SU-DHL-6 (cell line): ENCODE results near the gene CLTA.

Experiments used
- H2AFZ ChIP-seq: fragments of 200-600 bp; sonication (generic); 2 replicates; pipeline ENCODE4 v1.6.1; 2014; ENCODE audit warnings: low read depth, mild to moderate bottlenecking, moderate library complexity, mixed read lengths, antibody characterized with exemption, low read length; ENCODE audit not compliant: severe bottlenecking
- H3F3A ChIP-seq: fragments of 200-600 bp; shearing (Covaris generic); 2 replicates; pipeline ENCODE4 v1.6.0; 2016; ENCODE audit warnings: antibody characterized with exemption, mild to moderate bottlenecking; ENCODE audit not compliant: insufficient read depth
- H3K27ac ChIP-seq: fragments of 200-600 bp; sonication (generic); 2 replicates; pipeline ENCODE4 v1.5.1; 2016; ENCODE audit warnings: low read depth, mild to moderate bottlenecking, low read length, moderate library complexity, mixed read lengths
- H3K27me3 ChIP-seq: fragments of 200-600 bp; sonication (generic), shearing (Covaris generic); 2 replicates; pipeline ENCODE4 v1.6.0; 2014; ENCODE audit warnings: mild to moderate bottlenecking, low read length
- H3K36me3 ChIP-seq: fragments of 200-600 bp; sonication (generic); 2 replicates; pipeline ENCODE4 v1.6.1; 2014; ENCODE audit warnings: mild to moderate bottlenecking, low read length, mixed read lengths
- H3K4me2 ChIP-seq: fragments of 300-600, 200-600 bp; shearing (Covaris generic), sonication (generic); 2 replicates; pipeline ENCODE4 v1.6.0; 2014; ENCODE audit warnings: low read length, low read depth, mild to moderate bottlenecking; ENCODE audit not compliant: poor library complexity, severe bottlenecking
- H3K4me3 ChIP-seq: fragments of 200-600 bp; sonication (generic); 2 replicates; pipeline ENCODE4 v1.5.1; 2014; ENCODE audit warnings: antibody characterized with exemption, low read length, mild to moderate bottlenecking, mixed read lengths; ENCODE audit not compliant: insufficient read depth, poor library complexity, severe bottlenecking
- H3K79me2 ChIP-seq: fragments of 200-600 bp; sonication (generic); 2 replicates; pipeline ENCODE4 v1.6.1; 2014; ENCODE audit warnings: mild to moderate bottlenecking, low read length, moderate library complexity; ENCODE audit not compliant: insufficient read depth
- H3K9ac ChIP-seq: fragments of 200-600 bp; sonication (generic); 2 replicates; pipeline ENCODE4 v1.7.0; 2014; ENCODE audit warnings: mild to moderate bottlenecking, low read length
- H3K9me2 ChIP-seq: fragments of 200-600 bp; sonication (generic); replicated peaks from 2 replicates; pipeline ENCODE4 v1.6.1; 2014; ENCODE audit warnings: low read length; ENCODE audit not compliant: insufficient read depth
- H3K9me3 ChIP-seq: fragments of 200-600 bp; sonication (generic); 2 replicates; pipeline ENCODE4 v1.6.1; 2014; ENCODE audit warnings: low read length, mixed read lengths; ENCODE audit not compliant: insufficient read depth
- H4K20me1 ChIP-seq: fragments of 200-600 bp; sonication (generic); 2 replicates; pipeline ENCODE4 v1.6.1; 2014; ENCODE audit warnings: low read depth, mild to moderate bottlenecking, antibody characterized with exemption, low read length, moderate library complexity, mixed read lengths
- CTCF ChIP-seq: fragments of 200-600 bp; sonication (generic); IDR thresholded peaks from one replicate; pipeline ENCODE4 v1.5.1; 2017; ENCODE audit warnings: antibody characterized with exemption, mild to moderate bottlenecking, low read length, moderate library complexity; ENCODE audit not compliant: insufficient read depth, poor library complexity, severe bottlenecking
- EZH2phosphoT487 ChIP-seq: fragments of 200-600 bp; sonication (generic), shearing (Covaris generic); conservative IDR thresholded peaks from 2 replicates; pipeline ENCODE4 v1.6.1; 2018; ENCODE audit warnings: mild to moderate bottlenecking, antibody characterized with exemption, low read length, moderate library complexity, mixed read lengths

The CLTA gene

DNA sequence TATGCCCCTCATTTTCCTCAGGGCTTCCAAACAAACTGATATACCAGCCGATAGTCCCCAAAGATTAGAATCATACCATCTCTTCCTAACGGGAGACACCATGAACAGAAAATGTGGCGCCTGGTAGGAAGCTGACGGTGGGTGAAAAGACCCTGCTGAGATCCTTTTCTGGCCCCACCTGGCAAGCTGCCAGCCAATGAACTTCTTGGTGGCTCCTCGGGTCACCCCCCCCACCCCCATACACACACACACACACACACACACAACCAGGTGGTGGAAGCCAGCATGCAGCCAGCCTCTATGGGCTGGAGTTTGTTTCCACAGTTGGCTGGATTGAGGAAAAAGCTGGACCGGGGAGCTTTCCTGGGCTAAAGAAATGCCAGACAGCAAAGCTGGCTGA, 26.3 kb upstream of the CLTA start:
- no peaks in the 10 kb centered on the region for H3K9me3 ChIP-seq
- H3K4me2 ChIP-seq: no peak overlapping the region
- H3K27me3 ChIP-seq: no peaks in the 10 kb centered on the region

DNA sequence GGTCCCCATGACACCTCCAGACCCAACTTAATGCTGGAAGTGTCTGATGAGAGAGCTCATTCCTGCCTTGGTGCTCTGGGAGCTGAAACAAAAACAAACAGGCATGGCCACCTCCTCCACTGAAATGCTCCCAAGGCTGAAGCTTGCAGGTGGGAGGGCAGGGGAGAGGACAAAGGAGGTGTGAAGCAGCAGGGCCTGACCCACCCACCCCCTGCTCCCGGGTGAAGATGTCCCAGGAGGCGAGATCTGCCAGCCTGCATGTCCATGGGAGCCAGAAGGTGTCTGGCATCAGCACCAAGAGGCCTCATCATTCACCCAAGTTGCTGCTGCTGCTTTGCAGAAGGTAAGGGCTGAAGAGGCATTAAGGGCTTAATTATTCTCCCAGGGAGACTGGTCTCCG, 25.7 kb upstream of the CLTA start:
- Histone ChIP-seq H3K9ac (no peak overlapping the region), H3K9me3 (no peaks in the 10 kb centered on the region), H4K20me1 (no peaks in the 10 kb centered on the region), H3F3A (no peaks in the 10 kb centered on the region), H3K4me2 (no peak overlapping the region), H3K27ac (no peak overlapping the region), H3K9me2 (no peaks in the 10 kb centered on the region), H3K27me3 (no peaks in the 10 kb centered on the region), H3K4me3 (no peak overlapping the region), H3K79me2 (no peaks in the 10 kb centered on the region), H2AFZ (no peak overlapping the region), H3K36me3 (no peaks in the 10 kb centered on the region)
- no peak for TF ChIP-seq EZH2phosphoT487

More for the DNA sequence above, 26.3 kb upstream of the CLTA start:
- Histone ChIP-seq H3K4me3 (no peak overlapping the region), H3K27ac (no peak overlapping the region), H2AFZ (no peak overlapping the region), H4K20me1 (no peaks in the 10 kb centered on the region), H3K36me3 (no peaks in the 10 kb centered on the region), H3K9me2 (no peaks in the 10 kb centered on the region), H3F3A (no peaks in the 10 kb centered on the region), H3K79me2 (no peaks in the 10 kb centered on the region), H3K9ac (no peak overlapping the region)
- TF ChIP-seq EZH2phosphoT487 (no peak), CTCF (no peak)

DNA sequence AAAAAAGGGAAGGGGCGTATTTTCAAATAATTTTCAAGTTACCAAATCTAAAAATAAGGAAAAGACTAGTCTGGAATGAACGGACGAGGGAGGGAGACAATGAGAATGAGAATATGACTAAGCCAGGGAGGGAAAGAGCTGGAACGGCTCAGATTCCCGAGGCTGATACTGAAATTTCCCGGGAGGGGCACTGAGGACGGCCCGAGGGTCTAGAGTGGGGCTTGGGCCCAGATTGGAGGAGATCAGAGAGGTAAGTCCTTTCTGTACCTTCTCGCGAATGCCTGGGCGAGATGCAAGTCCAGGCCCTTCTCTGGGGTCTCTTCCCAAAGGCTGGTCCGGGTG, 24.9 kb upstream of the CLTA start:
- peak overlapping the region; percentile 97 for H2AFZ ChIP-seq

More for the DNA sequence above, 24.9 kb upstream of the CLTA start:
- Histone ChIP-seq H3K4me3 (peak overlapping the region; percentile 63), H3K79me2 (no peaks in the 10 kb centered on the region), H3F3A (no peaks in the 10 kb centered on the region), H4K20me1 (no peaks in the 10 kb centered on the region), H3K36me3 (no peaks in the 10 kb centered on the region), H3K9me2 (no peaks in the 10 kb centered on the region), H3K9me3 (no peaks in the 10 kb centered on the region), H3K27ac (no peak overlapping the region), H3K4me2 (peak overlapping the region; percentile 65), H3K27me3 (no peaks in the 10 kb centered on the region), H3K9ac (peak overlapping the region; percentile 49; the same call in 1 of the 2 replicates)
- TF ChIP-seq CTCF (no peak), EZH2phosphoT487 (no peak)
